Measurements from ENCODE around the gene ASIC5.

ASIC5 gene

GRCh38 chr4:155828628-155829027 lies 37.4 kb downstream of the ASIC5 start:
- no peak for TF ChIP-seq CTCF (IDR thresholded peaks at IDR 0.05; ENCODE audit: low read length, missing control alignments)
- H3K4me3 ChIP-seq (replicated peaks; ENCODE audit: low read depth, low read length), result no peak overlapping the region
- peak; percentile 12 for DNase-seq (ENCODE audit: low read depth)

GRCh38 chr4:155822572-155822971 lies 43.5 kb downstream of the ASIC5 start:
- no peak for TF ChIP-seq CTCF (IDR thresholded peaks at IDR 0.05; ENCODE audit: low read length, missing control alignments)

GRCh38 chr4:155820887-155821518 lies 45.1 kb downstream of the ASIC5 start:
- TF ChIP-seq CTCF (IDR thresholded peaks at IDR 0.05; ENCODE audit: low read length, missing control alignments), result no peak
- H3K4me3 ChIP-seq (replicated peaks; ENCODE audit: low read depth, low read length), result no peak overlapping the region
- no peak for DNase-seq (ENCODE audit: low read depth)

More at GRCh38 chr4:155822572-155822971, 43.5 kb downstream of the ASIC5 start:
- DNase-seq (ENCODE audit: low read depth), result no peak
- no peak overlapping the region for H3K4me3 ChIP-seq (replicated peaks; ENCODE audit: low read depth, low read length)

GRCh38 chr4:155819066-155819465 lies 47.0 kb downstream of the ASIC5 start:
- DNase-seq (ENCODE audit: low read depth), result peak; percentile 46
- no peak for TF ChIP-seq CTCF (IDR thresholded peaks at IDR 0.05; ENCODE audit: low read length, missing control alignments)

GRCh38 chr4:155818639-155819038 lies 47.4 kb downstream of the ASIC5 start:
- H3K4me3 ChIP-seq (replicated peaks; ENCODE audit: low read depth, low read length), result no peak overlapping the region
- TF ChIP-seq CTCF (IDR thresholded peaks at IDR 0.05; ENCODE audit: low read length, missing control alignments), result no peak

More at GRCh38 chr4:155819066-155819465, 47.0 kb downstream of the ASIC5 start:
- H3K4me3 ChIP-seq (replicated peaks; ENCODE audit: low read depth, low read length), result no peak overlapping the region

GRCh38 chr4:155811083-155811482 lies 55.0 kb downstream of the ASIC5 start:
- DNase-seq (ENCODE audit: low read depth), result no peak
- no peak overlapping the region for H3K4me3 ChIP-seq (replicated peaks; ENCODE audit: low read depth, low read length)
- TF ChIP-seq CTCF (IDR thresholded peaks at IDR 0.05; ENCODE audit: low read length, missing control alignments), result no peak

More at GRCh38 chr4:155818639-155819038, 47.4 kb downstream of the ASIC5 start:
- DNase-seq (ENCODE audit: low read depth), result peak; percentile 22

- TF ChIP-seq CTCF (IDR thresholded peaks at IDR 0.05; ENCODE audit: low read length, missing control alignments), result peak; percentile 72
- DNase-seq (ENCODE audit: low read depth), result peak; percentile 94
- H3K4me3 ChIP-seq (replicated peaks; ENCODE audit: low read depth, low read length), result no peak overlapping the region
Measured at GRCh38 chr4:155809835-155810234, 56.2 kb downstream of the ASIC5 start.
